K562 (cell line): ENCODE measurements around the gene RGR. TPM values are rescaled to one million over a fixed set of nuclear protein-coding genes. Genes with fewer than 3 reads are reported as not detected.

ENCODE experiments used
- AFF1 ChIP-seq, 2 experiments: fragments of 450-650 bp; IDR thresholded peaks; 2 replicates each; pipeline ENCODE4 v1.6.1; 2018; ENCODE audit warnings: mild to moderate bottlenecking in 2 of 2, low read depth in 1 of 2; ENCODE audit not compliant: partially characterized antibody in 2 of 2
- ELF4 ChIP-seq: fragments of 450-650 bp; formaldehyde crosslinking; IDR thresholded peaks from 2 replicates; pipeline ENCODE4 v1.4.0; 2022; ENCODE audit warnings: missing genetic modification characterization
- FOXJ3 ChIP-seq: sonication (generic); formaldehyde crosslinking; IDR thresholded peaks from 2 replicates; pipeline ENCODE4 v1.4.0; 2020; ENCODE audit warnings: mild to moderate bottlenecking, missing genetic modification reagents
- FOXK1 ChIP-seq: sonication (generic); formaldehyde crosslinking; IDR thresholded peaks from 2 replicates; pipeline ENCODE4 v1.8.0; 2022; ENCODE audit warnings: missing genetic modification reagents, mild to moderate bottlenecking, borderline replicate concordance
- GABPA ChIP-seq: fragments of 200-800 bp; sonication (Bioruptor generic); conservative IDR thresholded peaks from 2 replicates; pipeline ENCODE4 v1.6.1; 2016; ENCODE audit warnings: low read depth, missing genetic modification characterization, missing compliant biosample characterization
- HBP1 ChIP-seq: fragments of 450-650 bp; formaldehyde crosslinking; IDR thresholded peaks from 2 replicates; pipeline ENCODE4 v1.4.0; 2022; ENCODE audit warnings: missing genetic modification characterization
- HDAC3 ChIP-seq: fragments of 450-650 bp; IDR thresholded peaks from 2 replicates; pipeline ENCODE4 v1.6.1; 2018; ENCODE audit warnings: borderline replicate concordance, mild to moderate bottlenecking, moderate library complexity; ENCODE audit not compliant: partially characterized antibody
- HNRNPL ChIP-seq: fragments of 200-400 bp; formaldehyde crosslinking; IDR thresholded peaks from 2 replicates; pipeline ENCODE4 v1.6.1; 2017; ENCODE audit warnings: low read depth, mild to moderate bottlenecking, low read length
- ID3 ChIP-seq, 2 experiments: fragments of 250-450 bp in 1 of 2; fragments of 450-650 bp in 1 of 2; sonication (Bioruptor Pico) in 1 of 2; IDR thresholded peaks; 2 replicates each; pipeline versions ENCODE4 v1.6.1 to v1.8.0; 2016 to 2021; ENCODE audit warnings: mild to moderate bottlenecking in 2 of 2, moderate library complexity in 2 of 2, missing compliant biosample characterization in 1 of 2, missing genetic modification characterization in 1 of 2
- LARP7 ChIP-seq: fragments of 450-650 bp; IDR thresholded peaks from 2 replicates; pipeline ENCODE4 v1.6.1; 2016
- MED1 ChIP-seq: sonication (generic); formaldehyde crosslinking; IDR thresholded peaks from 2 replicates; pipeline ENCODE4 v1.8.1; 2023; ENCODE audit warnings: missing genetic modification reagents, borderline replicate concordance
- PYGO2 ChIP-seq: fragments of 450-650 bp; IDR thresholded peaks from 2 replicates; pipeline ENCODE4 v1.6.1; 2016; ENCODE audit warnings: mild to moderate bottlenecking, missing genetic modification characterization, moderate library complexity, missing compliant biosample characterization
- SP2 ChIP-seq: IDR thresholded peaks from 2 replicates; pipeline ENCODE4 v1.6.1; 2011; ENCODE audit warnings: mild to moderate bottlenecking, low read depth, low read length, moderate library complexity; ENCODE audit not compliant: poor library complexity, severe bottlenecking; ENCODE audit errors: extremely low read depth
- THRAP3 ChIP-seq: fragments of 450-650 bp; IDR thresholded peaks from 2 replicates; pipeline ENCODE4 v1.6.1; 2016; ENCODE audit warnings: mild to moderate bottlenecking, inconsistent platforms, borderline replicate concordance
- YY1 ChIP-seq, 3 experiments: IDR thresholded peaks; 2 replicates each; pipeline ENCODE4 v1.6.1; 2011; ENCODE audit warnings: low read length in 2 of 3, mild to moderate bottlenecking in 2 of 3, moderate library complexity in 2 of 3, borderline replicate concordance in 1 of 3, control low read depth in 1 of 3, low read depth in 1 of 3; ENCODE audit not compliant: insufficient read depth in 3 of 3, insufficient replicate concordance in 2 of 3, control insufficient read depth in 1 of 3, insufficient read length in 1 of 3; ENCODE audit errors: extremely low read depth in 1 of 3
- ZBTB9 ChIP-seq: fragments of 450-650 bp; formaldehyde crosslinking; IDR thresholded peaks from 2 replicates; pipeline ENCODE4 v1.4.0; 2020; ENCODE audit warnings: mild to moderate bottlenecking, moderate library complexity
- ZFX ChIP-seq: sonication (generic); formaldehyde crosslinking; IDR thresholded peaks from 2 replicates; pipeline ENCODE4 v1.8.0; 2022; ENCODE audit warnings: mild to moderate bottlenecking, missing genetic modification reagents, moderate library complexity
- ZNF146 ChIP-seq: IDR thresholded peaks from one replicate; pipeline ENCODE4 v1.6.1; 2018; ENCODE audit warnings: missing compliant biosample characterization; ENCODE audit not compliant: unreplicated experiment
- ZNF507 ChIP-seq: conservative IDR thresholded peaks from 2 replicates; pipeline ENCODE4 v1.6.1; 2017; ENCODE audit warnings: missing genetic modification characterization, missing compliant biosample characterization
- ZZZ3 ChIP-seq: fragments of 450-650 bp; IDR thresholded peaks from 2 replicates; pipeline ENCODE4 v1.6.1; 2016; ENCODE audit warnings: antibody characterized with exemption, mild to moderate bottlenecking, moderate library complexity
- polyA plus RNA-seq, 8 experiments: library from polyadenylated mRNA; depleted of rRNA in 4 of 8; stranded (reverse) in 5 of 8; unstranded in 3 of 8; fragments of >200 nt; fragmentation: Nextera tagmentation in 2 of 8; fragmentation: Illumina TruSeq in 1 of 8; extraction: Ambion mirVana in 2 of 8; extraction: Trizol in 1 of 8; gene quantifications; 2 replicates each; pipeline versions ENCODE4 v1.2.1 to v1.2.3, GENCODE V29; 2011 to 2014; ENCODE audit warnings: inconsistent platforms in 1 of 8, missing spikeins in 1 of 8
- total RNA-seq, 7 experiments: library from RNA; depleted of rRNA in 6 of 7; stranded (reverse); fragments of >200 nt in 6 of 7; fragmentation: Illumina TruSeq in 2 of 7; extraction: Trizol in 2 of 7; gene quantifications; 2 replicates each; pipeline versions ENCODE4 v1.2.1 to v1.2.3, GENCODE V29; 2011 to 2021; ENCODE audit warnings: low replicate concordance in 1 of 7

RGR gene
- total and polyA plus RNA-seq, 9 of the 15 experiments (the other 6 are each of a cell fraction or from before 2014, with no cell fraction given), result not detected

GRCh38 chr10:84293574-84294016 lies 48.7 kb downstream of the RGR start (continued):
- peak; percentile 89 for TF ChIP-seq HBP1
- no peak for TF ChIP-seq FOXK1
- TF ChIP-seq MED1 (CRISPR knock-in tag), result no peak
- peak; percentile 96 for TF ChIP-seq HDAC3
- TF ChIP-seq ELF4 (CRISPR knock-in tag), result no peak
- peak; percentile 61; the same call in 1 of the 2 replicates for TF ChIP-seq GABPA (tag)
- no peak for TF ChIP-seq SP2
- no peak for TF ChIP-seq ZNF146 (CRISPR knock-in tag)
- no peak for TF ChIP-seq YY1 (IDR thresholded peaks at IDR 0.05; ENCODE audit: borderline replicate concordance in 1 of 3, control insufficient read depth in 1 of 3, extremely low read depth in 1 of 3, insufficient read depth in 3 of 3, insufficient read length in 1 of 3, insufficient replicate concordance in 2 of 3, low read depth in 1 of 3, low read length in 2 of 3)
- TF ChIP-seq FOXJ3, result no peak
- peak in 1 of 2 experiments; percentile 92 for TF ChIP-seq AFF1 (IDR thresholded peaks at IDR 0.05; ENCODE audit: low read depth in 1 of 2, partially characterized antibody in 2 of 2)
- TF ChIP-seq PYGO2 (tag), result 0 out of 2 replicates have a peak, but pooled peaks have one; percentile 41
- TF ChIP-seq ZFX (CRISPR knock-in tag), result no peak
- TF ChIP-seq LARP7, result no peak
- no peak for TF ChIP-seq ID3 (CRISPR knock-in tag; IDR thresholded peaks at IDR 0.05)
- peak; percentile 92 for TF ChIP-seq ID3 (tag; IDR thresholded peaks at IDR 0.05)
- TF ChIP-seq ZNF507 (tag), result no peak
- TF ChIP-seq ZBTB9 (CRISPR knock-in tag), result 0 out of 2 replicates have a peak, but pooled peaks have one; percentile 79
- no peak for TF ChIP-seq THRAP3
- TF ChIP-seq HNRNPL, result no peak
- TF ChIP-seq ZZZ3, result no peak
